ENCODE data around the gene SLC25A13. TPM values are rescaled to one million over a fixed set of nuclear protein-coding genes. Genes with fewer than 3 reads are reported as not detected.
A peak's percentile ranks its signal among the peaks of the same experiment; 100 is the strongest.

The SLC25A13 gene
- total RNA-seq, 1 donor from 2014 or later = 44.0 TPM

DNA sequence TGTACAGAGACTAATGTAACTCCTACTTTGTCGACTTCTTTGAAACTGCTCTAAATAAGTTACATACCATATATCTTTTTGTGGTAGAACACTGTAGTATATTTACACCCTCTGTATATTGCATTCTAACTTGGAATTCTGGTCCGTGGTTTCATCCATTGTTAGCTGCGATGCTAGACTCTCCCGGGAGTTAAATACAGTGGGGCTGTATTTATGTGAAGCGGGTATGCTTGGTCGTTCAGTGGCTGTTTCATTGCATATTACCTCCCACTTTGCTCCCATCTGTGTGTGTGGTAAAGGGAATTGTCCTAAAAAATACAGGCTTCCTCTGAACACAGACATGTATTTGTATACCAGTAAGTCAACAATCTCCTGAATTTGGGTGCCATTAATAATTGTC is 231.1 kb downstream of the SLC25A13 start:
- no peak for DNase-seq (ENCODE audit: low read depth)
- TF ChIP-seq, protein P1, sequence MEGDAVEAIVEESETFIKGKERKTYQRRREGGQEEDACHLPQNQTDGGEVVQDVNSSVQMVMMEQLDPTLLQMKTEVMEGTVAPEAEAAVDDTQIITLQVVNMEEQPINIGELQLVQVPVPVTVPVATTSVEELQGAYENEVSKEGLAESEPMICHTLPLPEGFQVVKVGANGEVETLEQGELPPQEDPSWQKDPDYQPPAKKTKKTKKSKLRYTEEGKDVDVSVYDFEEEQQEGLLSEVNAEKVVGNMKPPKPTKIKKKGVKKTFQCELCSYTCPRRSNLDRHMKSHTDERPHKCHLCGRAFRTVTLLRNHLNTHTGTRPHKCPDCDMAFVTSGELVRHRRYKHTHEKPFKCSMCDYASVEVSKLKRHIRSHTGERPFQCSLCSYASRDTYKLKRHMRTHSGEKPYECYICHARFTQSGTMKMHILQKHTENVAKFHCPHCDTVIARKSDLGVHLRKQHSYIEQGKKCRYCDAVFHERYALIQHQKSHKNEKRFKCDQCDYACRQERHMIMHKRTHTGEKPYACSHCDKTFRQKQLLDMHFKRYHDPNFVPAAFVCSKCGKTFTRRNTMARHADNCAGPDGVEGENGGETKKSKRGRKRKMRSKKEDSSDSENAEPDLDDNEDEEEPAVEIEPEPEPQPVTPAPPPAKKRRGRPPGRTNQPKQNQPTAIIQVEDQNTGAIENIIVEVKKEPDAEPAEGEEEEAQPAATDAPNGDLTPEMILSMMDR (IDR thresholded peaks at IDR 0.05; ENCODE audit: insufficient read depth, low read length, poor library complexity, severe bottlenecking) = no peak
- Histone ChIP-seq H3K27me3 (ENCODE audit: control insufficient read depth, insufficient read depth, low read length) (no peaks in the 10 kb centered on the region), H3K4me3 (ENCODE audit: low read depth, low read length) (no peak overlapping the region), H3K36me3 (ENCODE audit: control insufficient read depth, insufficient read depth, low read length) (no peaks in the 10 kb centered on the region)

DNA sequence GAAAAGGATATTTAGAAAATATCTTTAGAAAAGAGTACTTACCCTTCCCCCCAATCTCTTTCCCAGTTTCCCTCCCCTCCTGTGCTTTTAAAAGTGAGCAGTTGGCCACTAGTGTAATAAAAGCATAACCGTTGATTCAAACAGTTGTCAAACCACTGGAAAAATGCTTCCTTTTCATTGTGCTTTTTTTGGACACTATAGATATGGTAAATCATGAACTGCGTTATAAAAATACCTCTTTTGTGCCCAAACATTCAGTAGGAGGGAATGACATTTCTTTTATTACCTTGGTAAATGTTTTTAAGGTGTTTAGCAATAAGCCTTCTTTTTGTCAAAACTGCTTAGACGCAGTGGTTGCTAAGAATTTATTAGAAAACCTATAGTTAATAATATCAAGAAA is 232.4 kb downstream of the SLC25A13 start:
- TF ChIP-seq, protein P1 (IDR thresholded peaks at IDR 0.05; ENCODE audit: insufficient read depth, low read length, poor library complexity, severe bottlenecking) = no peak
- DNase-seq (ENCODE audit: low read depth) = no peak
- H3K4me3 ChIP-seq (ENCODE audit: low read depth, low read length) = no peak overlapping the region
- H3K36me3 ChIP-seq (ENCODE audit: control insufficient read depth, insufficient read depth, low read length) = no peaks in the 10 kb centered on the region
- no peaks in the 10 kb centered on the region for H3K27me3 ChIP-seq (ENCODE audit: control insufficient read depth, insufficient read depth, low read length)

DNA sequence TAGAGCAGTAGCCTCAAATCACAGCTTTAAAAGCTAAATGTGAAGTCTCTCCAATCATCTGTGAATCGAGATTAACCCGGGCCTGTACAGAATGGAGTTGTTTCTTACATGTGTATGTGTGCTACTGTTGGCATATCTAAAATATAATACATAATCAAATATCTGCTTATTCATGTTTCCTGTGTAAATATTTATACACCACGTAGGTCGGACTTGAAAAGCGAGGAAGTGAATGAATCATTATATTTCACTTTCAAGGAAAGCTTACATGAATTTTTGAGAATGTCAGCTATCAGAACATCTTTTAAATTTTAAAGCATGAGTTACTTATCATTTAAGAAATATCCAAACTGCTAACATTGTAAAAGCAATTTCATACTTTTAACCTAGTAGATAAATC is 233.3 kb downstream of the SLC25A13 start:
- Histone ChIP-seq H3K4me3 (ENCODE audit: low read depth, low read length) (no peak overlapping the region), H3K27me3 (ENCODE audit: control insufficient read depth, insufficient read depth, low read length) (no peaks in the 10 kb centered on the region), H3K36me3 (ENCODE audit: control insufficient read depth, insufficient read depth, low read length) (no peaks in the 10 kb centered on the region)
- no peak for DNase-seq (ENCODE audit: low read depth)
- TF ChIP-seq, protein P1 (IDR thresholded peaks at IDR 0.05; ENCODE audit: insufficient read depth, low read length, poor library complexity, severe bottlenecking) = no peak

DNA sequence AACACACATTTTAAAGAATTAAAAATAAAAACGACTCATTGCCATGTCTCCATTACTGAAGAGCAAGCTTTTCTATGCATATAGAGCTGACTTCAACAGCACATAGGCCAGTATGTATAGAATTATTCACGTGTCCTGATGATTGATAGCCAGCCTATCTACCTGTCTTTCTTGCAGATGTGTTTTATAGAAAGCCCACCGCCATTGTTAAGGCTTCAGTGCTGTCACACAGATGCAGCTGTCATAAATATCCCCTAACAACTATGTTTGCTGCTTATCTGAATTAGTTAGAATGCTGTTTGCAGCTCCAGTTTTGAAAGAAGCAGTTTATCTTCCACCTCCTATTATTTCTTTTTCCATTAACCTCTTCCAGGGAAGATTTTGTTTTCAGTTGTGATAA is 235.9 kb downstream of the SLC25A13 start:
- TF ChIP-seq, protein P1 (IDR thresholded peaks at IDR 0.05; ENCODE audit: insufficient read depth, low read length, poor library complexity, severe bottlenecking) = no peak
- Histone ChIP-seq H3K36me3 (ENCODE audit: control insufficient read depth, insufficient read depth, low read length) (no peaks in the 10 kb centered on the region), H3K4me3 (ENCODE audit: low read depth, low read length) (no peak overlapping the region), H3K27me3 (ENCODE audit: control insufficient read depth, insufficient read depth, low read length) (no peaks in the 10 kb centered on the region)
- no peak for DNase-seq (ENCODE audit: low read depth)

DNA sequence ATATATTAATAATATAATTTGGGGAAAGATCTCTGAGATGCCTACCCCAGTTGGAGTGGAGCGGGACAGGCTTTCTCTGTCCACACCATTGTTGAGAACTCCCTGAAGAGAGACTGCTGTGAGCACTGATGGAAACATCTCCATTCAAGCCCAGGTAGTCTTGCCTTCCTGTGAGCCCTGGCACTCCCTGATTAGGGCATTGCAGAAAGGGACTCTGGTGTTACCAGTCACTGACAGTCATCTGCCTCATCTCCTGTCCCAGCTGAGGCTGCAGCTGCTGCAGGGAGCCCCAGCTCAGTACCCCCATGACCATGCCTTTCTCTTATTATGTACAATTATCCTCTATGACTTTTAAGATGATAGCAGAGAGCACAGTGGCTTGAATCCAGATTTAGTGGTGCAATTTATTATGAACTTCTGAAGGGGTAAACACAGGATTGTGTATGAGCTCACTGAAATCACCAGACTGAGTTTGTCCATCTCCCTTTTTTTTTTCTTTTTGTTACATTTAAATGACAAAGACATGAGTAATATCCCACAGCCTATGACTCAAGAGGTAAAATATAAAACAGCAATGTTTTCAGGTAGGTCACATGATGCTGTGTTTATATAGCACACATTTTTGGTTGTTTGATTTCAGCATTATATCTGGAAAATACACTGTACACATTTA is 236.9 kb downstream of the SLC25A13 start:
- DNase-seq (ENCODE audit: low read depth) = peak; percentile 57
- H3K27me3 ChIP-seq (ENCODE audit: control insufficient read depth, insufficient read depth, low read length) = no peaks in the 10 kb centered on the region
- TF ChIP-seq, protein P1 (IDR thresholded peaks at IDR 0.05; ENCODE audit: insufficient read depth, low read length, poor library complexity, severe bottlenecking) = no peak
- no peaks in the 10 kb centered on the region for H3K36me3 ChIP-seq (ENCODE audit: control insufficient read depth, insufficient read depth, low read length)
- no peak overlapping the region for H3K4me3 ChIP-seq (ENCODE audit: low read depth, low read length)

DNA sequence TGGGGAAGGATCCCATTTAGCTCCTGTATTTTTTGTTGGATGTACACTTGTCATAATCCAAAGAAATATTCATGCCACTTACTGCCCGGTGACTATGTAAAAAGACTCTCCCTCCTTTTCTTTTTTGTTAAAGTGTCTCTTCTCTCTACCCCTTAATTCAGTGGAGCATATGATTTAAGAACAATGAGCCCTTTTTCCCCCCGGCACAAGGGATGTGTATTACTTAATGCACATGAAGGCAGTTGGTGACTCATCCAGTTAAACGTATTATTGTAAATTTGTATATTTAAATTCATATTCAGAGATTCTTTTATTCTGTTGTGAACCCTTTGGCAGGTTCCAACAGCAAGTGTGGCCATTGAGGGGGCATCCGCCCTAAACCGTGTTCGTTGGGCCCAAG is 241.9 kb downstream of the SLC25A13 start:
- Histone ChIP-seq H3K27me3 (ENCODE audit: control insufficient read depth, insufficient read depth, low read length) (no peaks in the 10 kb centered on the region), H3K4me3 (ENCODE audit: low read depth, low read length) (no peak overlapping the region), H3K36me3 (ENCODE audit: control insufficient read depth, insufficient read depth, low read length) (no peaks in the 10 kb centered on the region)
- TF ChIP-seq, protein P1 (IDR thresholded peaks at IDR 0.05; ENCODE audit: insufficient read depth, low read length, poor library complexity, severe bottlenecking) = no peak
- no peak for DNase-seq (ENCODE audit: low read depth)
